Stimulated activated CD4-positive, alpha-beta T cell treated with anti-CD3 and anti-CD28 coated beads, Interleukin-4, amount 100 ng/mL, for 1 hour (primary cell): ENCODE results near the gene PTPN20.
"Not testable (repeated sequence)": the region's sequence is repeated elsewhere in the genome, so short reads cannot be mapped to it uniquely, and the experiment has no call there.

ENCODE experiments used
- DNase-seq: peaks from one replicate; pipeline ENCODE4 v3.0.0-alpha.2; 2020

PTPN20 gene

GRCh38 chr10:46911144-46911876, at the start of gene PTPN20:
Gene PTPN20 (plus strand): TSS chr10:46911428. CDS start chr10:46932500, 21,072 bp downstream.
- peak; percentile 7 for DNase-seq

GRCh38 chr10:46869716-46870115, 41.5 kb upstream of the PTPN20 start:
- DNase-seq: not testable (repeated sequence)

GRCh38 chr10:46871583-46871982, 39.6 kb upstream of the PTPN20 start:
- DNase-seq: not testable (repeated sequence)

GRCh38 chr10:46875304-46875703, 35.9 kb upstream of the PTPN20 start:
- DNase-seq: not testable (repeated sequence)

- not testable (repeated sequence) for DNase-seq
These were observed 34.5 kb upstream of the PTPN20 start for GRCh38 chr10:46876773-46877172.

- not testable (repeated sequence) for DNase-seq
These were observed 32.5 kb upstream of the PTPN20 start for GRCh38 chr10:46878761-46879160.

GRCh38 chr10:46890813-46891611, 20.2 kb upstream of the PTPN20 start:
- DNase-seq: not testable (repeated sequence)

- DNase-seq: not testable (repeated sequence)
These were observed 14.2 kb upstream of the PTPN20 start for GRCh38 chr10:46896762-46897692.

GRCh38 chr10:46901247-46901646, 10.0 kb upstream of the PTPN20 start:
- DNase-seq: not testable (repeated sequence)

- DNase-seq: not testable (repeated sequence)
These were observed 7.4 kb upstream of the PTPN20 start for GRCh38 chr10:46903874-46904273.

- DNase-seq: not testable (repeated sequence)
These were observed 4.9 kb upstream of the PTPN20 start for GRCh38 chr10:46906359-46906758.

GRCh38 chr10:46907185-46908117, 3.8 kb upstream of the PTPN20 start:
- DNase-seq: not testable (repeated sequence)

GRCh38 chr10:46922498-46922897, 11.3 kb downstream of the PTPN20 start:
- not testable (repeated sequence) for DNase-seq

GRCh38 chr10:46925156-46925555, 13.9 kb downstream of the PTPN20 start:
- not testable (repeated sequence) for DNase-seq

GRCh38 chr10:46925853-46926252, 14.6 kb downstream of the PTPN20 start:
- not testable (repeated sequence) for DNase-seq

GRCh38 chr10:46928810-46929209, 17.6 kb downstream of the PTPN20 start:
- not testable (repeated sequence) for DNase-seq

GRCh38 chr10:46932383-46932782, 21.2 kb downstream of the PTPN20 start:
- not testable (repeated sequence) for DNase-seq

GRCh38 chr10:46941091-46941490, 29.9 kb downstream of the PTPN20 start:
- DNase-seq: not testable (repeated sequence)

GRCh38 chr10:46948687-46949518, 37.7 kb downstream of the PTPN20 start:
- DNase-seq: not testable (repeated sequence)

GRCh38 chr10:46952540-46952939, 41.3 kb downstream of the PTPN20 start:
- DNase-seq: not testable (repeated sequence)
